HG03108 (cell line): ENCODE measurements around the gene SLC6A11.

Experiments used
- ATAC-seq: cut with Tn5 transposase; IDR thresholded peaks from one replicate; pipeline ENCODE4 v1.9.1; 2021; ENCODE audit warnings: moderate library complexity; ENCODE audit not compliant: unreplicated experiment

SLC6A11 gene

GRCh38 chr3:10974746-10975375 lies 158.8 kb downstream of the SLC6A11 start:
- ATAC-seq: no peak

- ATAC-seq: no peak
Measured at GRCh38 chr3:10975695-10976234, 159.7 kb downstream of the SLC6A11 start.

GRCh38 chr3:10976770-10977169 lies 160.7 kb downstream of the SLC6A11 start:
- no peak for ATAC-seq

GRCh38 chr3:10977892-10978510 lies 162.0 kb downstream of the SLC6A11 start:
- ATAC-seq: no peak

GRCh38 chr3:10978956-10979355 lies 162.9 kb downstream of the SLC6A11 start:
- no peak for ATAC-seq

- ATAC-seq: no peak
Measured at GRCh38 chr3:10980312-10980711, 164.3 kb downstream of the SLC6A11 start.

GRCh38 chr3:10981031-10981430 lies 165.0 kb downstream of the SLC6A11 start:
- no peak for ATAC-seq

GRCh38 chr3:10981961-10982360 lies 165.9 kb downstream of the SLC6A11 start:
- ATAC-seq: no peak

- no peak for ATAC-seq
Measured at GRCh38 chr3:10982782-10983181, 166.8 kb downstream of the SLC6A11 start.

GRCh38 chr3:10983219-10983916 lies 167.3 kb downstream of the SLC6A11 start:
- no peak for ATAC-seq

GRCh38 chr3:10984371-10984896 lies 168.4 kb downstream of the SLC6A11 start:
- ATAC-seq: no peak

- ATAC-seq: no peak
Measured at GRCh38 chr3:10985181-10985580, 169.2 kb downstream of the SLC6A11 start.

- ATAC-seq: no peak
Measured at GRCh38 chr3:10986592-10986991, 170.6 kb downstream of the SLC6A11 start.

- ATAC-seq: no peak
Measured at GRCh38 chr3:10988001-10988665, 172.1 kb downstream of the SLC6A11 start.

- ATAC-seq: no peak
Measured at GRCh38 chr3:10988991-10989484, 173.0 kb downstream of the SLC6A11 start.
